Left lung (tissue), 10 donors: ENCODE data around the gene DOCK4. TPM values are rescaled to one million over a fixed set of nuclear protein-coding genes. Genes with fewer than 3 reads are reported as not detected.
A peak's percentile ranks its signal among the peaks of the same experiment; 100 is the strongest.

ENCODE experiments used
- ATAC-seq: fragments of 200-7000 bp; cut with Tn5 transposase; one replicate; pipeline ENCODE4 v1.9.1; 2020; ENCODE audit warnings: moderate library complexity
- DNase-seq, 4 donors: peaks; one replicate each; pipeline ENCODE4 v3.0.0-alpha.2; 2013 to 2020
- H3K27ac ChIP-seq, 2 donors: fragments of 200-600 bp; sonication (generic) in 1 of 2; one replicate each; pipeline versions ENCODE4 v1.5.0 to v1.8.0; 2020 to 2021
- H3K27me3 ChIP-seq, 2 donors: fragments of 200-600 bp; sonication (generic) in 1 of 2; one replicate each; pipeline versions ENCODE4 v1.5.0 to v1.8.0; 2020 to 2021
- H3K36me3 ChIP-seq, 2 donors: fragments of 200-600 bp; sonication (generic) in 1 of 2; one replicate each; pipeline versions ENCODE4 v1.5.0 to v1.8.0; 2020 to 2021
- H3K4me1 ChIP-seq, 2 donors: fragments of 200-600 bp; one replicate each; pipeline ENCODE4 v1.8.0; 2021
- H3K4me3 ChIP-seq, 2 donors: fragments of 200-600 bp; sonication (generic) in 1 of 2; one replicate each; pipeline versions ENCODE4 v1.5.0 to v1.8.0; 2020 to 2021; ENCODE audit warnings: mild to moderate bottlenecking in 1 of 2
- H3K9me3 ChIP-seq, 2 donors: fragments of 200-600 bp; sonication (generic) in 1 of 2; one replicate each; pipeline versions ENCODE4 v1.5.0 to v1.8.0; 2020 to 2021
- CTCF ChIP-seq, 2 donors: fragments of 200-600 bp; sonication (generic) in 1 of 2; IDR thresholded peaks; one replicate each; pipeline versions ENCODE4 v1.5.0 to v1.8.0; 2021; ENCODE audit warnings: antibody characterized with exemption in 2 of 2
- intact Hi-C, 2 donors: fragments of 100-400 bp; cut with DNase I; formaldehyde crosslinking; loops; one replicate each; pipeline versions ENCODE4 v1.11.2 to v1.14.2; 2022
- polyA plus RNA-seq, 6 donors: library from polyadenylated mRNA; unstranded; fragments of 120-200 nt; gene quantifications; one replicate each; pipeline ENCODE4 v1.2.1, GENCODE V29; 2013; ENCODE audit not compliant: insufficient read length in 6 of 6
- total RNA-seq, 2 donors: library from RNA; stranded (reverse); fragmentation: NEBNext Ultra II Directional; extraction: Animal tissue kit (Norgen Biotek cat#: 25700); gene quantifications; one replicate each; pipeline ENCODE4 v1.2.1, GENCODE V29; 2021
- donor health status: DM: no; HTN: yes; CAD: no.
- donor health status: DM: no; HTN: no; CAD: no.

Gene DOCK4
- total and polyA plus RNA-seq, 8 donors: 38.9 to 64.3 (median 52.5) TPM

- DNase-seq: no peak
- no peak for ATAC-seq
- no peaks in the 10 kb centered on the region for H3K27me3 ChIP-seq
Measured at GRCh38 chr7:111960984-111961383, 245.2 kb downstream of the DOCK4 start.

GRCh38 chr7:111958896-111959295, 247.3 kb downstream of the DOCK4 start:
- no peak for ATAC-seq
- intact Hi-C loops: no loop called here

More at GRCh38 chr7:111960984-111961383, 245.2 kb downstream of the DOCK4 start:
- intact Hi-C loops: no loop called here
- Histone ChIP-seq H3K36me3 (no peaks in the 10 kb centered on the region), H3K9me3 (no peaks in the 10 kb centered on the region), H3K4me1 (peaks cover 0 to 19% of the 10 kb centered on the region in 2 donors), H3K4me3 (no peak overlapping the region), H3K27ac (no peak overlapping the region)
- no peak for TF ChIP-seq CTCF (IDR thresholded peaks at IDR 0.05)

DNA sequence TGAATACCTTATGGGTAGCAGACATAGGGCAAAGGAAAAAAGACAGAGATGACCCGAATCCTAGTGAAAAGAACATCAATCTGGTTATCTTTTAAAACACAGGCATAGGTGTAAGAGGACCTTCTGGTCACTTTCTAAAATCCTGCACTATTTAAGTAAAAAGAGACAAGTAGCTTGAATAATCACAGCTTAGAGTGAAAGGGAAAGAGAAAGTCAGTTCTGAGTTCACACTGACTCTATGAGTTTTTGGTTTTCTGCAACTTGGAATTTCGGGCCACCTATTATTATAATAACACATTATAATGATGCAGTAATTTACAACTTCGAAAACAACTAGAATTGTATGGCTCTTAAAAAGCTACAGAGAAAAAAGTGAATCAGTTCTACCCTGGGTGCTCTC, 247.8 kb downstream of the DOCK4 start:
- Histone ChIP-seq H3K4me3 (no peak overlapping the region), H3K36me3 (no peaks in the 10 kb centered on the region), H3K27ac (no peak overlapping the region), H3K27me3 (no peaks in the 10 kb centered on the region), H3K4me1 (peaks cover 15 to 37% of the 10 kb centered on the region in 2 donors), H3K9me3 (no peaks in the 10 kb centered on the region)
- DNase-seq: no peak
- no peak for ATAC-seq
- no peak for TF ChIP-seq CTCF (IDR thresholded peaks at IDR 0.05)
- intact Hi-C loops: no loop called here

More at GRCh38 chr7:111958896-111959295, 247.3 kb downstream of the DOCK4 start:
- no peaks in the 10 kb centered on the region for H3K36me3 ChIP-seq
- no peak overlapping the region for H3K4me3 ChIP-seq
- TF ChIP-seq CTCF (IDR thresholded peaks at IDR 0.05): no peak
- peaks cover 15 to 34% of the 10 kb centered on the region in 2 donors for H3K4me1 ChIP-seq
- no peaks in the 10 kb centered on the region for H3K9me3 ChIP-seq
- DNase-seq: no peak
- H3K27ac ChIP-seq: no peak overlapping the region
- no peaks in the 10 kb centered on the region for H3K27me3 ChIP-seq

GRCh38 chr7:111955616-111956015, 250.6 kb downstream of the DOCK4 start:
- no peaks in the 10 kb centered on the region for H3K27me3 ChIP-seq
- peaks cover 15 to 37% of the 10 kb centered on the region in 2 donors for H3K4me1 ChIP-seq
- H3K27ac ChIP-seq: peak overlapping the region; percentile 10 to 87
- H3K9me3 ChIP-seq: no peaks in the 10 kb centered on the region
- H3K36me3 ChIP-seq: no peaks in the 10 kb centered on the region
- no peak for TF ChIP-seq CTCF (IDR thresholded peaks at IDR 0.05)
- DNase-seq (peak in 2 of 4 donors; percentile 63 to 67), ATAC-seq (no peak)
- intact Hi-C loops: no loop called here
- H3K4me3 ChIP-seq: no peak overlapping the region

- H3K4me1 ChIP-seq: peaks cover 15 to 36% of the 10 kb centered on the region in 2 donors
- H3K9me3 ChIP-seq: no peaks in the 10 kb centered on the region
- no peak for TF ChIP-seq CTCF (IDR thresholded peaks at IDR 0.05)
- peak; percentile 47 for ATAC-seq
- no peak overlapping the region for H3K4me3 ChIP-seq
- H3K27me3 ChIP-seq: no peaks in the 10 kb centered on the region
- DNase-seq: peak in 2 of 4 donors; percentile 53 to 59
- intact Hi-C loops: no loop called here
- no peaks in the 10 kb centered on the region for H3K36me3 ChIP-seq
- H3K27ac ChIP-seq: peak overlapping the region; percentile 66 to 87
Measured at GRCh38 chr7:111954474-111955381, 251.5 kb downstream of the DOCK4 start.
